ENCODE results near the gene ZNF429. TPM values are rescaled to one million over a fixed set of nuclear protein-coding genes. Genes with fewer than 3 reads are reported as not detected.
"Not testable (repeated sequence)": the region's sequence is repeated elsewhere in the genome, so short reads cannot be mapped to it uniquely, and the experiment has no call there.

The ZNF429 gene
- total RNA-seq, 1 donor from 2014 or later: 10.0 TPM

GRCh38 chr19:21532904-21533303 is 27.5 kb downstream of the ZNF429 start:
- Histone ChIP-seq H3K4me3 (no peak overlapping the region), H3K27ac (replicated peaks) (no peak overlapping the region), H3K27me3 (ENCODE audit: low read depth) (no peaks in the 10 kb centered on the region), H3K36me3 (peaks cover 85% of the 10 kb centered on the region), H3K4me1 (no peaks in the 10 kb centered on the region), H3K9me3 (replicated peaks) (peaks cover 65% of the 10 kb centered on the region)
- no peak for DNase-seq
- TF ChIP-seq CTCF (IDR thresholded peaks at IDR 0.05; ENCODE audit: borderline replicate concordance): no peak
- intact Hi-C loops (cut with micrococcal nuclease): no loop called here

- DNase-seq; intact Hi-C loops (cut with micrococcal nuclease); H3K27me3 ChIP-seq (ENCODE audit: low read depth); H3K27ac ChIP-seq (replicated peaks); H3K4me3 ChIP-seq; H3K4me1 ChIP-seq: not testable (repeated sequence)
- peaks cover 99% of the 10 kb centered on the region for H3K9me3 ChIP-seq (replicated peaks)
- peaks cover 94% of the 10 kb centered on the region for H3K36me3 ChIP-seq
Measured at GRCh38 chr19:21536741-21537290, 31.4 kb downstream of the ZNF429 start.

GRCh38 chr19:21559444-21559843 is 54.0 kb downstream of the ZNF429 start:
- Histone ChIP-seq H3K9me3 (replicated peaks) (peaks cover 16% of the 10 kb centered on the region), H3K27me3 (ENCODE audit: low read depth) (no peaks in the 10 kb centered on the region), H3K27ac (replicated peaks) (no peak overlapping the region), H3K4me1 (no peaks in the 10 kb centered on the region), H3K36me3 (peaks cover 29% of the 10 kb centered on the region), H3K4me3 (no peak overlapping the region)
- no peak for DNase-seq
- intact Hi-C loops (cut with micrococcal nuclease): no loop called here
- no peak for TF ChIP-seq CTCF (IDR thresholded peaks at IDR 0.05; ENCODE audit: borderline replicate concordance)

- Histone ChIP-seq H3K27me3 (ENCODE audit: low read depth) (no peaks in the 10 kb centered on the region), H3K4me3 (no peak overlapping the region), H3K27ac (replicated peaks) (no peak overlapping the region), H3K4me1 (peaks cover 8% of the 10 kb centered on the region), H3K36me3 (peaks cover 8% of the 10 kb centered on the region), H3K9me3 (replicated peaks) (no peaks in the 10 kb centered on the region)
- no peak for TF ChIP-seq CTCF (IDR thresholded peaks at IDR 0.05; ENCODE audit: borderline replicate concordance)
- DNase-seq: no peak
- intact Hi-C loops (cut with micrococcal nuclease): no loop called here
Measured at GRCh38 chr19:21564406-21564805, 59.0 kb downstream of the ZNF429 start.

GRCh38 chr19:21566073-21566472 is 60.7 kb downstream of the ZNF429 start:
- no peak for TF ChIP-seq CTCF (IDR thresholded peaks at IDR 0.05; ENCODE audit: borderline replicate concordance)
- intact Hi-C loops (cut with micrococcal nuclease): no loop called here
- peaks cover 5% of the 10 kb centered on the region for H3K36me3 ChIP-seq
- DNase-seq: no peak
- no peak overlapping the region for H3K4me3 ChIP-seq
- no peak overlapping the region for H3K27ac ChIP-seq (replicated peaks)
- H3K9me3 ChIP-seq (replicated peaks): peaks cover 9% of the 10 kb centered on the region
- H3K4me1 ChIP-seq: peaks cover 8% of the 10 kb centered on the region
- H3K27me3 ChIP-seq (ENCODE audit: low read depth): no peaks in the 10 kb centered on the region

GRCh38 chr19:21567806-21568205 is 62.4 kb downstream of the ZNF429 start:
- DNase-seq; intact Hi-C loops (cut with micrococcal nuclease); H3K27ac ChIP-seq (replicated peaks); H3K4me1 ChIP-seq; H3K27me3 ChIP-seq (ENCODE audit: low read depth); H3K36me3 ChIP-seq: not testable (repeated sequence)
- H3K9me3 ChIP-seq (replicated peaks): peaks cover 23% of the 10 kb centered on the region
- peak overlapping the region; percentile 68 for H3K4me3 ChIP-seq
